ENCODE data around the gene IL17RE. TPM values are rescaled to one million over a fixed set of nuclear protein-coding genes. Genes with fewer than 3 reads are reported as not detected.
"Not testable (repeated sequence)": the region's sequence is repeated elsewhere in the genome, so short reads cannot be mapped to it uniquely, and the experiment has no call there.

Gene IL17RE
- total RNA-seq, 1 donor from 2014 or later: 2.8 TPM

GRCh38 chr3:9899289-9899791, 3.3 kb upstream of the IL17RE start:
- no peak overlapping the region for H3K4me3 ChIP-seq (ENCODE audit: low read depth, low read length)
- no peaks in the 10 kb centered on the region for H3K27me3 ChIP-seq (ENCODE audit: control insufficient read depth, insufficient read depth, low read length)

GRCh38 chr3:9900965-9901415, 1.7 kb upstream of the IL17RE start:
- not testable (repeated sequence) for H3K4me3 ChIP-seq (ENCODE audit: low read depth, low read length); H3K36me3 ChIP-seq (ENCODE audit: control insufficient read depth, insufficient read depth, low read length); H3K27me3 ChIP-seq (ENCODE audit: control insufficient read depth, insufficient read depth, low read length); DNase-seq (ENCODE audit: low read depth)

More at GRCh38 chr3:9899289-9899791, 3.3 kb upstream of the IL17RE start:
- no peaks in the 10 kb centered on the region for H3K36me3 ChIP-seq (ENCODE audit: control insufficient read depth, insufficient read depth, low read length)
- DNase-seq (ENCODE audit: low read depth): no peak
- TF ChIP-seq CTCF (IDR thresholded peaks at IDR 0.05; ENCODE audit: insufficient read depth, low read length, poor library complexity, severe bottlenecking): no peak

- Histone ChIP-seq H3K27me3 (ENCODE audit: control insufficient read depth, insufficient read depth, low read length) (no peaks in the 10 kb centered on the region), H3K36me3 (ENCODE audit: control insufficient read depth, insufficient read depth, low read length) (no peaks in the 10 kb centered on the region), H3K4me3 (ENCODE audit: low read depth, low read length) (no peak overlapping the region)
- DNase-seq (ENCODE audit: low read depth): no peak
- no peak for TF ChIP-seq CTCF (IDR thresholded peaks at IDR 0.05; ENCODE audit: insufficient read depth, low read length, poor library complexity, severe bottlenecking)
These were observed 681 bp upstream of the IL17RE start for GRCh38 chr3:9901967-9902366.

GRCh38 chr3:9903238-9903624, 583 bp downstream of the IL17RE start:
- DNase-seq (ENCODE audit: low read depth): no peak
- Histone ChIP-seq H3K4me3 (ENCODE audit: low read depth, low read length) (peak overlapping the region; percentile 7), H3K36me3 (ENCODE audit: control insufficient read depth, insufficient read depth, low read length) (no peaks in the 10 kb centered on the region), H3K27me3 (ENCODE audit: control insufficient read depth, insufficient read depth, low read length) (no peaks in the 10 kb centered on the region)
- TF ChIP-seq CTCF (IDR thresholded peaks at IDR 0.05; ENCODE audit: insufficient read depth, low read length, poor library complexity, severe bottlenecking): no peak

GRCh38 chr3:9903904-9904303, 1.3 kb downstream of the IL17RE start:
- H3K4me3 ChIP-seq (ENCODE audit: low read depth, low read length): no peak overlapping the region
- H3K27me3 ChIP-seq (ENCODE audit: control insufficient read depth, insufficient read depth, low read length): no peaks in the 10 kb centered on the region

GRCh38 chr3:9906480-9906879, 3.8 kb downstream of the IL17RE start:
- no peak for DNase-seq (ENCODE audit: low read depth)
- no peak for TF ChIP-seq CTCF (IDR thresholded peaks at IDR 0.05; ENCODE audit: insufficient read depth, low read length, poor library complexity, severe bottlenecking)
- no peaks in the 10 kb centered on the region for H3K27me3 ChIP-seq (ENCODE audit: control insufficient read depth, insufficient read depth, low read length)
- no peaks in the 10 kb centered on the region for H3K36me3 ChIP-seq (ENCODE audit: control insufficient read depth, insufficient read depth, low read length)
- no peak overlapping the region for H3K4me3 ChIP-seq (ENCODE audit: low read depth, low read length)

More at GRCh38 chr3:9903904-9904303, 1.3 kb downstream of the IL17RE start:
- no peak for DNase-seq (ENCODE audit: low read depth)
- no peak for TF ChIP-seq CTCF (IDR thresholded peaks at IDR 0.05; ENCODE audit: insufficient read depth, low read length, poor library complexity, severe bottlenecking)
- H3K36me3 ChIP-seq (ENCODE audit: control insufficient read depth, insufficient read depth, low read length): no peaks in the 10 kb centered on the region

All from kidney epithelial cell (primary cell).